ENCODE data around the gene HOXD3. TPM values are rescaled to one million over a fixed set of nuclear protein-coding genes. Genes with fewer than 3 reads are reported as not detected.
A peak's percentile ranks its signal among the peaks of the same experiment; 100 is the strongest.

Gene HOXD3
- total RNA-seq, 1 experiment from 2014 or later, result not detected

- DNase-seq (ENCODE audit: low read depth), result peak; percentile 27
These were observed 4.9 kb downstream of the HOXD3 start for GRCh38 chr2:176161825-176162626.

DNA sequence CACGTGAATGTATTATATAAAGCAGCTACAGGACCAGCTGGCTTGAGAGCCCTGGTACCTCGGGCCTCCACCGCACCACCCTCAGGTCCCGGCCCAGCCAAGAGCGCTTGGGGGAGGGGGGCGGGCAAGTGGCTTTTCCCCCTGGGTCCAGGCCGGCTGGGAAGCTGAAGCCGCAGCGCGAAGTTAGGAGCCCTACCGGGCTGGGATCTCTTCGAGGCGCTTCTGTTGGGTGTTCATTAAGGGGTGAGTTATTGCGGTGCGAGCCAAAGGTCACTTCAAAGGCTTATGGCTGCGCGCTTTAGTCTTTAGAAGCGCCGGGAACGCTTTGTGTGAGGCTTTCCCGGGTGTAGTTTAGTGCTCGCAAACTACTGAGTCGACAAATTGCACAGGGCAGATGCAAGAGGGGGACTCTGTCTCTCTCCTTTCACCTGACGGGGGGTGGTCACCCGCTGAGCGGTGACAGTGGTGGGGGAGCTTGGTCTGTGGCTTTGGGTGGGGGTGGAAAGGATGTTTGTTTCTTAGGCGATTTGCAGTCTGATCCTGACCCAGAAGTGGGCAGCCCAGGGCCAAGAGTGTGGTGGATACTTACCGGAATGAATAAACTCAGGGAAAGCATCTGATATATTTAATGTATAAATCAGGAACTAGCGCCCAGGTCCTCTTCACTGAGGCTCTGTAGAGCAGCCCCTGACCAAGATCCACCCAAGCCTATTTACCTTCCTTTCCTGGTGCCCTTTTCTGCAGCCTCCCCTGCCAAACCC, 6.0 kb downstream of the HOXD3 start:
- DNase-seq (ENCODE audit: low read depth), result no peak

DNA sequence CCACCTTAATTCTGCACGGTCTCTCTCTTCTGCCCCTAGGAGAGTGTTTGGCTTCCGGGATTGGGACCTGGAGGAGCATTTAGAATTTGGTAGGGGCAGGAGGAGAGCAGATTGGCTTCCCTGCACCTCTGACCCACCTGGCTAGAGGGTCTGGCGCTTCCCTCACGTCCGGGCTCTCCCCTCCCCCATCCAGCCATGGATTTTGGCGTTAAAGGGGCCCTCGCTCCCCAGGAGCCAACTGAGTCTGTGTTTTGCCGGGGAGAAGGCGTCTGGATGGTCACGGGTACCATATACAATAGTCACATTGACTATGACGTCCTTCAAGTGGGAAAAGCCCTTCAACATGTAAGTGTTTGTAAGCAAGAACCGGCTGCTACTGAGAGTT, 6.6 kb downstream of the HOXD3 start:
- DNase-seq (ENCODE audit: low read depth), result no peak

DNA sequence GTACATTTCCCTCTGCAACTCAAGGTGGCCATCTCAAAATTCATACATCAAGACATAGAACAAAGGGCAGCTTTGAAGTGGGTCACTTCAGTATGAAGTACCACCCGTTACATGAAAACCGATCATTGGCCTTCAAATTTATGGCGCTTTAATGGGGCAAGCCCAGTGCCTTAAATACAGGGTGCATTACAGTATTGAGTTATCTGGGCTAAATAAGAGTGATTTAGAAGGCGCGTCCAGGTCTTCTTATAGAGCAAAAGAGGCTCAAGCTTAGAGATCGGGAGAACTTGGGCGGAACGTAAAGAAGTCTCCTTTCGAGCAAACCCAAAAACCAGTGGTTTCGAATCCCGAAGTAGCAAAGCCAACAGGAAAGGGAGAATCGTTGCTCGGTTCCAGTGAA, 7.1 kb downstream of the HOXD3 start:
- DNase-seq (ENCODE audit: low read depth), result no peak

DNA sequence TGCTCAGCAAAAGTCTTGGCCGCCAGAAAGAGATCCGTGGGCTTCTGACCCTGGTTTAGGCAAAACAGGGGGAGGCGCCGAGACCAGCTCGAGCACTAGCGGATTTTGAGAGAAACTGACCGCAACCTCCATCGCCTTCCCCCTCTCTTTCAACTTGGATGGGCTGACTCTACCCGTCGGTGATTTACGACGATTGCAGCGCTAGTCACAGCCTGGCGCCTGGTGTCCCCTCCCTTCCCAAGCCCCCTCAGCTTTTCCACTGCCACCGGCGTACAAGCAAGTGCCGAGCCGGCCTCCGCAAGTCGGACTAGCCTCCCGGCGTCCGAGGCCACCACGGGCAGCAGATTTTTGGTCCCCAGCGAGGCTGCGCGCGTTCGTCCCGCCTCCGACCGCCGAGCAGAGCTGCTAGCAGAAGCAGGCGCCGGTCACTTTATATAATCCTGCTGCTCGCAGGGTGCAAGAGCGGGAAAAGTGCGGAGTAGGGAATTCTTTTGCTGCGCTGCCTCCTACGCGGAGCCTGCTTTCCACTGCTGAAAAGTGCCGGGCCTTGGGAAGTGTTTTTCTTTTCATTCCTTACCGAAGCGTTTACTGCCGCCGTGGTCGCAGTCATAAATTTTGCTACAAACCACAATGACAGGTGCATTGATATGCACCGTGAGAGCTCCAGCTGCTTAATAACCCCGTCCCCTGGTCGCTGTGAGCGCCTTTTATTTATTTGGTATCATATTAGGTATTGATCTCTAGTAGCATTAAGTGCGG, 7.7 kb downstream of the HOXD3 start:
- no peak for DNase-seq (ENCODE audit: low read depth)

GRCh38 chr2:176165370-176166050, 8.4 kb downstream of the HOXD3 start:
- DNase-seq (ENCODE audit: low read depth), result no peak

DNA sequence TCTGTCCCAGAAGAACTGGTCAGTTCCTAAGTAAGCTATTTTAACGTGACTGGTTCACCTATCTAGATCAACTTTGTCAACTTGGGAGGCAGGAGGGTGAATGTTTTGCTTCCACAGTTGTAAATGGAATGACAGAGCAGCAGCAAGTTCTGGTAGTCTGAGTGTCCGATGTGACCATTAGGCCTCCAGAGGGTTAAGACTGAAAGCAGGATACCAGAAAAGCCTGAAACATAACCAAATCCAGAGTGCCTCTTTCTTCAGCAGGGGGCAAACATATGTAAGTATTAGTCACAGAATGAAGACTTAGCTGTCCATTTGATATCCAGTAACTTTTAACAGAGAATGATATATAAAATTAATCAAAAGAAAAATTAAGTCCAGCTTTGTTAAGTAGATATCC, 9.2 kb downstream of the HOXD3 start:
- DNase-seq (ENCODE audit: low read depth), result no peak

GRCh38 chr2:176167398-176167797, 10.3 kb downstream of the HOXD3 start:
- DNase-seq (ENCODE audit: low read depth), result no peak

GRCh38 chr2:176169181-176169580, 12.1 kb downstream of the HOXD3 start:
- no peak for DNase-seq (ENCODE audit: low read depth)

GRCh38 chr2:176169711-176170110, 12.6 kb downstream of the HOXD3 start:
- DNase-seq (ENCODE audit: low read depth), result no peak

- no peak for DNase-seq (ENCODE audit: low read depth)
These were observed 13.6 kb downstream of the HOXD3 start for GRCh38 chr2:176170602-176171305.

DNA sequence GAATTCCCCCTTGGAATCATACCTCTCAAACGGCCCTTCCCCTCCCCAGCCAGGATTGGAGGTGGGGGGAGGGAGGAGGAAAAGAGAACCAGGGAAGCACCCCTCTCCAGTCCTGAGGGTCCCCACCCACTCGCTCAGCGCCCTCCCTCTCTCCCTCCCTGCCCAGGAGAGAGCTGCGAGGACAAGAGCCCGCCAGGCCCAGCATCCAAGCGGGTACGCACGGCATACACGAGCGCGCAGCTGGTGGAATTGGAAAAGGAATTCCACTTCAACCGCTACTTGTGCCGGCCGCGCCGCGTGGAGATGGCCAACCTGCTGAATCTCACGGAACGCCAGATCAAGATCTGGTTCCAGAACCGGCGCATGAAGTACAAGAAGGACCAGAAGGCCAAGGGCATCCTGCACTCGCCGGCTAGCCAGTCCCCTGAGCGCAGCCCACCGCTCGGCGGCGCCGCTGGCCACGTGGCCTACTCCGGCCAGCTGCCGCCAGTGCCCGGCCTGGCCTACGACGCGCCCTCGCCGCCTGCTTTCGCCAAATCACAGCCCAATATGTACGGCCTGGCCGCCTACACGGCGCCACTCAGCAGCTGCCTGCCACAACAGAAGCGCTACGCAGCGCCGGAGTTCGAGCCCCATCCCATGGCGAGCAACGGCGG, 14.4 kb downstream of the HOXD3 start:
- DNase-seq (ENCODE audit: low read depth), result no peak

GRCh38 chr2:176172007-176172894, 15.1 kb downstream of the HOXD3 start:
- no peak for DNase-seq (ENCODE audit: low read depth)

GRCh38 chr2:176172895-176173566, 15.9 kb downstream of the HOXD3 start:
- DNase-seq (ENCODE audit: low read depth), result no peak

GRCh38 chr2:176173567-176174381, 16.7 kb downstream of the HOXD3 start:
- no peak for DNase-seq (ENCODE audit: low read depth)

DNA sequence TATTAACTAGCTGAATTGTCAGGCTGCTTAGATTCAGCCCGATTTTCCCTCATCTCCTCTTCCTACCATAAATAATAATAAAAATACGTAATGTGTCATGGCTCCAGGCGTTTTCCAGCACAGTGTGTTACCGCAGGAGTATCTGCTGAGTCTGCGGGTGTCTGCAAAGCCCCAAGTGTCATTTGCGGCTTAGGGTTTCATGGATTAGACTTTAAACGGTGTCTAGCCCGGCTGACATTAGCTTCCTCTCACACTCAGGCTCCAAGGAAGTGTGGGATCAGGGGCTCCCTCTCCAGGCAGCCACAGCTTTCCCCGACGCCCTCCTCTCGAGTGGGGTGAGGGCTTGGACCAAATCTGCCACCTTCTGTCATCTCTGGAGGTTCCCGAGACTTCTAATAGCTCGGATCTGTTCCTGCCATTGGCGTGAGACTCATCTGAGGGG, 17.3 kb downstream of the HOXD3 start:
- no peak for DNase-seq (ENCODE audit: low read depth)

GRCh38 chr2:176174824-176175708, 18.0 kb downstream of the HOXD3 start:
- DNase-seq (ENCODE audit: low read depth), result no peak
